NCI-H1105 treated with DMSO at 0.1 percent for 48 hours (cell line): Measurements from ENCODE around the gene HUWE1.
"Not testable (repeated sequence)": the region's sequence is repeated elsewhere in the genome, so short reads cannot be mapped to it uniquely, and the experiment has no call there.

Experiments
- DNase-seq: peaks from one replicate; lab custom pipeline; 2025; lab: John Stamatoyannopoulos, UW

Gene HUWE1

GRCh38 chrX:53616946-53617345, 69.6 kb downstream of the HUWE1 start:
- DNase-seq = no peak

- DNase-seq = no peak
These were observed 80.1 kb downstream of the HUWE1 start for GRCh38 chrX:53606456-53606855.

GRCh38 chrX:53605004-53605403, 81.5 kb downstream of the HUWE1 start:
- no peak for DNase-seq

GRCh38 chrX:53599781-53600396, 86.6 kb downstream of the HUWE1 start:
- no peak for DNase-seq

- DNase-seq = no peak
These were observed 88.3 kb downstream of the HUWE1 start for GRCh38 chrX:53598169-53598568.

- DNase-seq = no peak
These were observed 91.2 kb downstream of the HUWE1 start for GRCh38 chrX:53595266-53595810.

GRCh38 chrX:53594354-53594753, 92.2 kb downstream of the HUWE1 start:
- no peak for DNase-seq

- DNase-seq = no peak
These were observed 98.6 kb downstream of the HUWE1 start for GRCh38 chrX:53587795-53588420.

GRCh38 chrX:53584891-53585290, 101.6 kb downstream of the HUWE1 start:
- no peak for DNase-seq

- no peak for DNase-seq
These were observed 102.9 kb downstream of the HUWE1 start for GRCh38 chrX:53583571-53583970.

- DNase-seq = no peak
These were observed 105.6 kb downstream of the HUWE1 start for GRCh38 chrX:53580742-53581504.

- no peak for DNase-seq
These were observed 115.0 kb downstream of the HUWE1 start for GRCh38 chrX:53571494-53571893.

- DNase-seq = no peak
These were observed 123.2 kb downstream of the HUWE1 start for GRCh38 chrX:53563324-53563723.

- no peak for DNase-seq
These were observed 124.6 kb downstream of the HUWE1 start for GRCh38 chrX:53561912-53562311.

- DNase-seq = no peak
These were observed 127.9 kb downstream of the HUWE1 start for GRCh38 chrX:53558646-53559045.

GRCh38 chrX:53556868-53557267, 129.7 kb downstream of the HUWE1 start:
- no peak for DNase-seq

- no peak for DNase-seq
These were observed 135.6 kb downstream of the HUWE1 start for GRCh38 chrX:53550756-53551463.

- no peak for DNase-seq
These were observed 138.9 kb downstream of the HUWE1 start for GRCh38 chrX:53547668-53548067.

- no peak for DNase-seq
These were observed 141.6 kb downstream of the HUWE1 start for GRCh38 chrX:53544936-53545335.

GRCh38 chrX:53538781-53539180, 147.7 kb downstream of the HUWE1 start:
- DNase-seq = no peak

GRCh38 chrX:53531255-53531966, 155.1 kb downstream of the HUWE1 start:
- DNase-seq = not testable (repeated sequence)

- DNase-seq = no peak
These were observed 159.5 kb downstream of the HUWE1 start for GRCh38 chrX:53526999-53527398.
